GM06990 (cell line): ENCODE results near the gene LAMB3.
A peak's percentile ranks its signal among the peaks of the same experiment; 100 is the strongest.

Experiments
- DNase-seq: peaks from one replicate; pipeline ENCODE4 v3.0.0-alpha.2; 2011; ENCODE audit not compliant: insufficient read length; ENCODE audit errors: extremely low read depth
- H3K27me3 ChIP-seq: replicated peaks from 2 replicates; pipeline ENCODE4 v1.6.0; 2011; ENCODE audit warnings: low read length; ENCODE audit not compliant: control insufficient read depth, insufficient read depth
- H3K36me3 ChIP-seq: 2 replicates; pipeline ENCODE4 v1.5.1; 2011; ENCODE audit warnings: low read length; ENCODE audit not compliant: control insufficient read depth, insufficient read depth
- H3K4me3 ChIP-seq: replicated peaks from 2 replicates; pipeline ENCODE4 v1.5.1; 2011; ENCODE audit warnings: low read depth, mild to moderate bottlenecking, control low read depth, low read length
- CTCF ChIP-seq: IDR thresholded peaks from 2 replicates; pipeline ENCODE4 v1.5.1; 2011; ENCODE audit warnings: low read length, control low read depth, mild to moderate bottlenecking, inconsistent platforms; ENCODE audit not compliant: insufficient read depth, poor library complexity, severe bottlenecking

LAMB3 gene

GRCh38 chr1:209670441-209671082, 18.3 kb upstream of the LAMB3 start:
- no peak for TF ChIP-seq CTCF
- Histone ChIP-seq H3K4me3 (no peak overlapping the region), H3K36me3 (no peaks in the 10 kb centered on the region), H3K27me3 (no peaks in the 10 kb centered on the region)
- no peak for DNase-seq

GRCh38 chr1:209667708-209668107, 15.5 kb upstream of the LAMB3 start:
- DNase-seq = no peak
- H3K27me3 ChIP-seq = no peaks in the 10 kb centered on the region
- no peak for TF ChIP-seq CTCF
- H3K36me3 ChIP-seq = no peaks in the 10 kb centered on the region
- no peak overlapping the region for H3K4me3 ChIP-seq

GRCh38 chr1:209667103-209667502, 14.9 kb upstream of the LAMB3 start:
- no peaks in the 10 kb centered on the region for H3K27me3 ChIP-seq
- no peak for TF ChIP-seq CTCF
- H3K4me3 ChIP-seq = no peak overlapping the region
- DNase-seq = no peak
- no peaks in the 10 kb centered on the region for H3K36me3 ChIP-seq

GRCh38 chr1:209662879-209663327, 10.7 kb upstream of the LAMB3 start:
- no peaks in the 10 kb centered on the region for H3K27me3 ChIP-seq
- no peaks in the 10 kb centered on the region for H3K36me3 ChIP-seq
- no peak for TF ChIP-seq CTCF
- H3K4me3 ChIP-seq = no peak overlapping the region
- no peak for DNase-seq

- Histone ChIP-seq H3K27me3 (no peaks in the 10 kb centered on the region; the same call in 1 of the 2 replicates), H3K4me3 (no peak overlapping the region), H3K36me3 (no peaks in the 10 kb centered on the region)
- TF ChIP-seq CTCF = no peak
- no peak for DNase-seq
Observed at GRCh38 chr1:209661071-209661470, 8.8 kb upstream of the LAMB3 start.

GRCh38 chr1:209659909-209660308, 7.7 kb upstream of the LAMB3 start:
- TF ChIP-seq CTCF = no peak
- Histone ChIP-seq H3K27me3 (no peaks in the 10 kb centered on the region; the same call in 1 of the 2 replicates), H3K4me3 (no peak overlapping the region), H3K36me3 (no peaks in the 10 kb centered on the region)
- peak; percentile 14 for DNase-seq
